GM19025 (cell line): ENCODE data around the gene COCH.
"Not testable (repeated sequence)": the region's sequence is repeated elsewhere in the genome, so short reads cannot be mapped to it uniquely, and the experiment has no call there.

Source experiments
- ATAC-seq: cut with Tn5 transposase; IDR thresholded peaks from one replicate; pipeline ENCODE4 v1.9.1; 2021; ENCODE audit warnings: mild to moderate bottlenecking, low read depth, moderate library complexity; ENCODE audit not compliant: unreplicated experiment

COCH gene

DNA sequence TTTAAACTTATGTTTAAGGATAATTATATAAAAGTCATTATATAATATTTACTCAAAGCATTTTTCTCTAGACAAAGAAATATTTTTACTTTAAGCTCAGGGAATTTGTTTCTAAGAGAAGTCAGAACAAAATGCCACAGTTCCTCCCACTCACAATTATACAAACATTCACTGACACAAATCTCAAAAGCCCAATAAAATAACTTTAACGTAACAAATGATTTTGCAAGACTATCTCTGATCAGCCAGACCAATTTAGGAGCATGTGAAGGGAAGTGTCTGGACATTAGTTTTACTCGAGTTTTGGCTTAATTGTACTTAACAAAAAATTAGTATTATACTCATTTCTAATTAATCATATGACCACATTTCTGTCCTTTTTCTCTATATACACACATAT is 41.2 kb downstream of the COCH start:
- no peak for ATAC-seq

DNA sequence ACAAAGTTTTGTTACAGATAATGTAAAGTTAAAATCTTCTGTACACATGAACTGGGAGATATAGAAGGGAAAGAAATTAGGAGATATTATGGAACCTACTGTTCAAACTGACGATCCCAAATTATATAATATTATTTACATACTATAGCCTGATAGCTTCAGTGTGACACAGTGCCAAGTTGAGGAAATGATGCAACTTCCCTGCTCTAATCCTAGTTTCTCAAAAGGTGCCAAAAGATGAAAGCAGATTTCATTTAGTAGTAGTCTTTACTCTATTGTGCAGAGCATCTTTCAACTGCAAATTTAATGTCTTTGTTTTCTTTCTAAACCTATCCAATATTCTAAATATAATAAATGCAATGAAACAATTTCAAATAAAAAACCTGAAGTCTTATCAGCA is 46.9 kb downstream of the COCH start:
- ATAC-seq: no peak

DNA sequence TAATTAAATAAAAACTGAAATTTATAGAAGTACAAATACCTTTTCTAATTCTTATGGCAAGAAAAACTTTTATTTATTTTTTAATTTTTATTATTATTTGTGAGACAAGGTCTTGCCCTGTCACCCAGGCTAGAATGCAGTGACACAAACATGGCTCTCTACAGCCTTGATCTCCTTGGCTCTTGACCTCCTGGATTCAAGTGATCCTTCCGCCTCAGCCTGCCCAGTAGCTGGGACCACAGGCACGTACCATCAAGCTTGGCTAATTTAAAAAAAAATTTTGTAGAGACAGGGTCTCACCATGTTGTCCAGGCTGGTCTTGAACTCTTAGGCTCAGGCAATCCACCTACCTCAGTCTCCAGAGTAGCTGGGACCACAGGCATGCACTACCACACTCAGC is 47.4 kb downstream of the COCH start:
- ATAC-seq: no peak

DNA sequence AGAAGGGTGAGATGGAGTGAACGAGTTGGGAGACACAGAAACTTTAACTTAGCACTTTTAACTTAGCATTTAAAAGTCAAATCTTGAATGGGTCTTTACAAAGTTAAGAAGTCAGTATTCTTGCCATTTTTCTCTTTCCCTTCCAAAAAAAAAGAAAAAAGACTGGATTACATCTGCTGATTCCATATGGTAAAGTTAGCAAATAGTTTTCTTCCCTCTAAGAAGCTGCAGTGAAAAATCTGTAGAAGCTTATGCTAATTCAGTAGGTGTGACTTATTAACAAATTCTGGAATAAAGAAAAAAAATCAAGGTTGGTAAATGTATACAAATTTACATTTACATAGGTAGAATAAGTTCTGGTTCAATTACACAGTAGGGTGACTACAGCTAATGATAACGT is 50.9 kb downstream of the COCH start:
- ATAC-seq: no peak

DNA sequence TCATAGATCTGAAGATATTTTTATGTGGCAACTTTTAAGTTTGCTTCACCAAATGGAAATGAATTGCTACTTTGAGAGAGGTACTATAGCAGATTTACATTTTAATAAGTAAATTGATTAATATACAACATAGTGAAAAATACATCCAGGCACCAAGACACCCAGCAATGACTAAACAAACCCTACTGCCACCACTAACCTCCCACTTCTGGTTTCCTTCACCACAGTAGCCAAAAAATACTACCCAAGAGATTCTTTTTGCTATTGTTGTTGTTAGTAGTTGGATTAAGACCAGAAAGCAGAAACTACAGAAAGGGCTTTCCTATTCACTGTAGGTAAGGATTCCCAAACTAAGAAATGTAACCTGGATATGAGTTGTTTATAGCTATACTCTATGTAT is 54.1 kb downstream of the COCH start:
- no peak for ATAC-seq

DNA sequence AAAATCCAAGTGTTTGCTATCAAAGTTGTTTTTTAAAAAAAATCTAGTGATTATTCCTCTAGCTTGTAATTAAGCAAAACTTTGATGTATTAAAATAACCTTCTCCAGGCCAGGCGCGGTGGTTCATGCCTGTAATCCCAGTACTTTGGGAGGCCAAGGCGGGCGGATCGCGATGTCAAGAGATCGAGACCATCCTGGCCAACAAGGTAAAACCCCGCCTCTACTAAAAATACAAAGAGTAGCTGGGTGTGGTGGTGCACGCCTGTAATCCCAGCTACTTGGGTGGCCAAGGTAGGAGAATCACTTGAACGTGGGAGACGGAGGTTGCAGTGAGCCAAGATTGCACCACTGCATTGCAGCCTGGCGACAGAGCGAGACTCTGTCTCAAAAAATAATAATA is 59.6 kb downstream of the COCH start:
- not testable (repeated sequence) for ATAC-seq

DNA sequence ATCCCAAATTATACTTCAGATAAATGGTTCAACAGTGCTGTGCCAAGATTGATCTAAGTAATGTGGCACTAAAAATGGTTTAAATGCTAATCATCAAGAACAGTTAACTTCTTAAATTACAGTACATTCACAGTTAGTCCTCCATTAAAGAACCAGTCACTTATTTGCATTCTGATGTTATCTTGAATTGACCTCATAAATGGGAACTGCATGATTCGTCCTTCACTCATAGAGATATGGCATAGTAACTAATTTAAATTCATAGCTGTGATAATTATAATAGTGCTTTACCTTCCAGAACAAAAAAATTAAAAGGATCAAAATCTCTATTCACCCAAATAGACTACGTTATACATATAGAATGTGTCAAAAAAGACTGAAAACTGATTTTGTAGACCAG is 61.1 kb downstream of the COCH start:
- no peak for ATAC-seq

DNA sequence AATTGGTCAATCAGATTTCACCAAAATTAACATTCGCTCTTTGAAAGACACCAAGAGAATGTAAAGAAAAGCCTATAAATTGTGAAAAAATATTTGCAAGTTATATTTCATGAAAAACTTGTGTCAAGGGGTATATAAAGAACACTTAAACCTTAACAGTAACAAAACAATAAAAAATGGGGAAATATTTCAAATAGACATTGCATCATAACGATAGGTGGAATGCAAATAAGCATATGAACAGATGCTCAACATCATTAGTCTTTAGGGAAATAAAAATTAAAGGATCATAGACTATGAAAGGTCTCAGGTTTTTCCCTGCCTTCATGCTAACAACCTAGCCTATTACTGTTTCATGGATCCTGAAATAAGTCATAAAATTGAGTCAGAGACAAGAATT is 64.3 kb downstream of the COCH start:
- no peak for ATAC-seq
